CD8-positive, alpha-beta memory T cell (primary cell): Measurements from ENCODE around the gene TBCC. TPM values are rescaled to one million over a fixed set of nuclear protein-coding genes. Genes with fewer than 3 reads are reported as not detected.
"Not testable (repeated sequence)": the region's sequence is repeated elsewhere in the genome, so short reads cannot be mapped to it uniquely, and the experiment has no call there.

ENCODE experiments used
- CTCF ChIA-PET: fragments of 350-600 bp; sonication (Branson Sonifier 250); formaldehyde crosslinking; loops from one replicate; lab custom pipeline; 2021; ENCODE audit warnings: antibody characterized with exemption; lab: Charles Lee
- POLR2A ChIA-PET: fragments of 350-600 bp; sonication (Branson Sonifier 250); formaldehyde crosslinking; loops from one replicate; lab custom pipeline; 2021; ENCODE audit warnings: antibody characterized with exemption; lab: Charles Lee
- DNase-seq, 5 donors: peaks; one replicate each; pipeline versions ENCODE4 v3.0.0 to v3.0.0-alpha.2; 2020 to 2022; ENCODE audit warnings: mixed read lengths in 1 of 5
- H3K27ac ChIP-seq: one replicate; pipeline ENCODE4 v1.7.0; 2013; ENCODE audit warnings: low read depth, mild to moderate bottlenecking, low read length, moderate library complexity
- H3K27me3 ChIP-seq: 2 replicates; pipeline ENCODE4 v1.7.0; 2013; ENCODE audit warnings: low read length, mild to moderate bottlenecking; ENCODE audit not compliant: insufficient read depth, poor library complexity, severe bottlenecking
- H3K36me3 ChIP-seq: 2 replicates; pipeline ENCODE4 v1.7.0; 2013; ENCODE audit warnings: mild to moderate bottlenecking, low read length, moderate library complexity; ENCODE audit not compliant: insufficient read depth
- H3K4me1 ChIP-seq: 2 replicates; pipeline ENCODE4 v1.7.0; 2013; ENCODE audit warnings: mild to moderate bottlenecking, low read length, moderate library complexity; ENCODE audit not compliant: insufficient read depth
- H3K4me3 ChIP-seq: 2 replicates; pipeline ENCODE4 v1.7.0; 2013; ENCODE audit warnings: mild to moderate bottlenecking, low read length
- H3K9me3 ChIP-seq: 2 replicates; pipeline ENCODE4 v1.7.0; 2013; ENCODE audit warnings: mild to moderate bottlenecking, low read length
- H3K27ac Mint-ChIP-seq, 8 donors: one replicate each; pipeline ENCODE4 v1.8.0; 2020 to 2021; ENCODE audit warnings: mixed read lengths in 8 of 8, mild to moderate bottlenecking in 6 of 8, inconsistent platforms in 3 of 8, moderate library complexity in 3 of 8
- H3K27me3 Mint-ChIP-seq, 2 donors: one replicate each; pipeline ENCODE4 v1.8.0; 2020 to 2021; ENCODE audit warnings: mixed read lengths in 2 of 2, mild to moderate bottlenecking in 1 of 2, moderate library complexity in 1 of 2
- H3K36me3 Mint-ChIP-seq, 3 donors: one replicate each; pipeline ENCODE4 v1.8.0; 2020 to 2021; ENCODE audit warnings: mixed read lengths in 3 of 3, inconsistent platforms in 1 of 3, mild to moderate bottlenecking in 1 of 3
- H3K4me1 Mint-ChIP-seq, 3 donors: one replicate each; pipeline ENCODE4 v1.8.0; 2020 to 2021; ENCODE audit warnings: mixed read lengths in 3 of 3, inconsistent platforms in 1 of 3, mild to moderate bottlenecking in 1 of 3
- H3K4me3 Mint-ChIP-seq, 7 donors: one replicate each; pipeline ENCODE4 v1.8.0; 2020 to 2021; ENCODE audit warnings: mixed read lengths in 7 of 7, mild to moderate bottlenecking in 6 of 7, moderate library complexity in 4 of 7, inconsistent platforms in 2 of 7
- H3K9me3 Mint-ChIP-seq, 5 donors: one replicate each; pipeline ENCODE4 v1.8.0; 2020 to 2022; ENCODE audit warnings: mixed read lengths in 5 of 5, mild to moderate bottlenecking in 3 of 5, moderate library complexity in 2 of 5, inconsistent platforms in 1 of 5
- polyA plus RNA-seq: library from polyadenylated mRNA; unstranded; fragments of 300-500 nt; fragmentation: Illumina TruSeq; gene quantifications from one replicate; pipeline ENCODE4 v1.2.3, GENCODE V29; 2021
- total RNA-seq, 2 experiments: library from RNA; stranded (reverse); gene quantifications; one replicate each; pipeline ENCODE4 v1.2.3, GENCODE V29; 2021

The TBCC gene
- total and polyA plus RNA-seq, 3 experiments from 2014 or later, result 24.4 to 109 (median 26.4) TPM

DNA sequence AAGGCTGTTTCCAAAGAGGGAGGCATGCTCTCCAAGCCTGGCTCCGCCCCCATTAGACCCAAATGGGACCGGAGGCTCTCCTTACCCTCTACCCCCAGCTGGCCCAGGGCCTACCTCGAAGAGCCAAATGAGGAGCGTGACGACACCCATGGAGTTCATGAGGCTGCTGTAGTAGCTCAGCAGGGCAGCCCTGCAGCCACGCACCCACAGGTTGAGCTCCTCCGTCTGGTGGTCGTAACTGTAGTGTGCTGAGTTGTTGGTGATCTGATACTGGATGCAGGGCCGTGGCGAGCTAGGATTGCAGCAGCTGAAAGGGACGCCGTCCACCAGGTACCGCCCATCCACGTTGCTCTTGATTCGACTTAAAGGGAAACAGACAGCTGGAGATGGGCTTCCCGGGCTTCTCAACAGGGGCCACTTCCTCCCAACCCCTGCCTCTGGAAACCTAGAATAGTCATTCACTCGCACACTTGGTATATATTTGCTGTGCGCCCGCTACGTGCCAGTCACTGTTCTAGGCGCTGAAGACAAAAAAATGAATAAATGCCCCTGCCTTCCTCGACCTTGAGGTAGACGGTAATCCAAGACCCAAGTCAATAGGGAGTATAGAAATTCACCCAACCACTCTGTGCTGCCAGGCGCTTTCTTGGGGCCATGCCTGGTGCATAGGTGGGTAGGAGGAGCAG, 41.5 kb downstream of the TBCC start:
- no peak overlapping the region for H3K4me3 ChIP-seq
- no peak overlapping the region for H3K27ac ChIP-seq
- ChIA-PET POLR2A (interaction anchor here (0.6 kb wide), 1 partner anchor 79 kb away, joined by 4 read pairs; no protein-coding TSS in a partner anchor), CTCF (interaction anchor here (1.1 kb wide), 1 partner anchor 42 kb away, joined by 3 read pairs; no protein-coding TSS in a partner anchor)
- Mint-ChIP-seq H3K4me3 (no peak overlapping the region), H3K27me3 (peaks cover 0 to 5% of the 10 kb centered on the region in 2 donors), H3K36me3 (no peaks in the 10 kb centered on the region), H3K4me1 (no peaks in the 10 kb centered on the region), H3K27ac (no peak overlapping the region), H3K9me3 (no peaks in the 10 kb centered on the region)
- H3K36me3 ChIP-seq, result no peaks in the 10 kb centered on the region
- H3K9me3 ChIP-seq, result no peaks in the 10 kb centered on the region
- DNase-seq, result no peak
- no peaks in the 10 kb centered on the region for H3K27me3 ChIP-seq
- H3K4me1 ChIP-seq, result no peaks in the 10 kb centered on the region

DNA sequence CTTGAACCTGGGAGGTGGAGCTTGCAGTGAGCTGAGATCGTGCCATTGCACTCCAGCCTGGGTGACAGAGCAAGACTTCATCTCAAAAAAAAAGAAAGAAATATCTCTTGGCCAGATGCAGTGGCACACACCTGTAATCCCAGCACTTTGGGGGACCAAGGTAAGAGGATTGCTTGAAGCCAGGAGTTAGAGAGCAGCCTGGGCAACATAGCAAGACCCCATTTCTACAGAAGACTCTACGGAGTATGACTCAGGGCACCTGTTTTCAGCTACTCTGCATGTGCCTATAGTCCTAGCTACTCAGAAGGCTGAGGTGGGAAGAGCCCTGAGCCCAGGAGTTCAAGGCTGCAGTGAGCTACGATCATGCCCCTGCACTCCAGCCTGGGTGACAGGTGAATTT, 43.1 kb downstream of the TBCC start:
- CTCF ChIA-PET, H3K27ac Mint-ChIP-seq: not testable (repeated sequence)

DNA sequence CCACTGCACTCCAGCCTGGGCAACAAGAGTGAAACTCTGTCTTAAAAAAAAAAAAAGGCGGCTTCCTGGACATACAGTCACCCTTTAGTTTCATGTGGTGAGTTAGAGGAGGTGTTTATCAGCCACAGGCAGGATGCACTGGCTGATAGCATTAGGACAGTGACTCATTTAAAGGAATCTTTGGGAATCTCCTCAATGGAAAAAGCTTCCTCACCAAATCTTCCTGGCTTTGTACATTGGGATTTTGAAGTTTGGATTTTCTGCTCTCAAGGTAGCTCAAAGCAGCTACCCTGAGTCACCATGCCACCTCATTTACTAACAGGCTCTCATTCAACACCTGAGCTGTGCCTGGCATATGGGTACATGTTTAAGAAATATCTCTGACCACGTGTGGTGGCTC, 43.7 kb downstream of the TBCC start:
- Histone ChIP-seq H3K4me1 (no peaks in the 10 kb centered on the region), H3K27ac (no peak overlapping the region), H3K4me3 (no peak overlapping the region), H3K27me3 (no peaks in the 10 kb centered on the region), H3K9me3 (no peaks in the 10 kb centered on the region), H3K36me3 (no peaks in the 10 kb centered on the region)
- Mint-ChIP-seq H3K27ac (no peak overlapping the region), H3K27me3 (no peaks in the 10 kb centered on the region), H3K4me1 (no peaks in the 10 kb centered on the region), H3K36me3 (no peaks in the 10 kb centered on the region), H3K4me3 (no peak overlapping the region), H3K9me3 (no peaks in the 10 kb centered on the region)
- ChIA-PET POLR2A (interaction anchor here (0.7 kb wide), 1 partner anchor 17 kb away, joined by 5 read pairs; no protein-coding TSS in a partner anchor), CTCF (interaction anchor here (1.4 kb wide), 1 partner anchor 10 kb away, joined by 4 read pairs; no protein-coding TSS in a partner anchor)
- DNase-seq, result no peak

More for the DNA sequence above, 43.1 kb downstream of the TBCC start:
- H3K9me3 Mint-ChIP-seq, H3K4me3 Mint-ChIP-seq, H3K4me1 ChIP-seq, DNase-seq, H3K36me3 ChIP-seq, POLR2A ChIA-PET, H3K9me3 ChIP-seq, H3K27me3 Mint-ChIP-seq, H3K27ac ChIP-seq, H3K4me1 Mint-ChIP-seq, H3K36me3 Mint-ChIP-seq, H3K27me3 ChIP-seq, H3K4me3 ChIP-seq: not testable (repeated sequence)

DNA sequence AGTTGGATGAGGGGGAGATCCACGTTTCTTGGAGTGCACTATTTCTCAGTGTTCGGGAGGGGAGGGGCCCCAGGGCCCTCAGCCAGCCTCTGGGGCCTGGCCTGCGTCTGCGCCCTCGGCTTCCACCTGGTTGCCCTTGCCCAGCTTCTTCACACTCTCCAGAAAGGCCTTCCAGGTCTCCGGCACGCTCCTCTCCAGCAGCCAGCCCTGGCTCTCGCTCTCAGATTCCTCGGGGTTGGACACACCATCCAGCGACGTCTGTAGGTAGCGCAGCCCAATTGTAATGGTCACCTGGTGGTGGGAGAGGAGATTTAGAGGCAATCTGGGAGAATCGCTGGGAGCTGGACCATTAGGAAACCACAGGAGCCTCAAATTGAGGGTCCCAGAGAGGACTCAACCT, 47.7 kb downstream of the TBCC start:
- ChIA-PET CTCF (interaction anchor here (0.9 kb wide), 1 partner anchor 10 kb away, joined by 3 read pairs; no protein-coding TSS in a partner anchor), POLR2A (no interaction called here)
- H3K4me1 ChIP-seq, result peaks cover 11% of the 10 kb centered on the region
- no peaks in the 10 kb centered on the region for H3K36me3 ChIP-seq
- no peak for DNase-seq
- peaks cover 0 to 20% (median 0%) of the 10 kb centered on the region in 3 donors for H3K36me3 Mint-ChIP-seq
- no peaks in the 10 kb centered on the region for H3K27me3 Mint-ChIP-seq
- H3K4me1 Mint-ChIP-seq, result peaks cover 15 to 19% (median 19%) of the 10 kb centered on the region in 3 donors
- H3K9me3 Mint-ChIP-seq, result no peaks in the 10 kb centered on the region
- H3K27ac ChIP-seq, result no peak overlapping the region
- H3K4me3 ChIP-seq, result no peak overlapping the region
- no peak overlapping the region for H3K4me3 Mint-ChIP-seq
- H3K9me3 ChIP-seq, result no peaks in the 10 kb centered on the region
- H3K27me3 ChIP-seq, result no peaks in the 10 kb centered on the region
- H3K27ac Mint-ChIP-seq, result peak overlapping the region in 4 of 8 donors; percentile 36 to 80 (median 47)

DNA sequence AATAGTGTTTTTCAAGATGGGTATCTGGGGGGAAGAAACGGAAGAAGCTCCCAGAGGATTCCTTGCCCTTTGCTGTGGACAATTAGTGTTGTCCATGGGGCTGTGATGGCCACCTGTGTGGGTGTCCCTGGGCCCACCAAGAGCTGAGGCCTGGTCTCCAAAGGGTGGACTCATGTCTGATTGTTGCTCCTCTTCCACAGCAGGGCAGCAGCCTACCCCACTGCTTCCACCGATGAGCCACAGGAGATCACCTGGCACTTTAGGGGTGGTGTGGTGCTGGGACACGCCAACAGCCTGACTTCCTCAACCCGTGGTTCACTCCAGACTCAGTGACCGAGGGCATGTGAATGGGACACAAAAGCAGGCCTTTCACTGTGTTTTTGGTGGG, 48.6 kb downstream of the TBCC start:
- H3K4me1 Mint-ChIP-seq, result peaks cover 20 to 29% (median 28%) of the 10 kb centered on the region in 3 donors
- ChIA-PET CTCF (interaction anchor here (1.0 to 2.0 kb wide), 3 partner anchors 29 to 49 kb away, joined by 3 to 7 read pairs (median 3); no protein-coding TSS in a partner anchor), POLR2A (no interaction called here)
- H3K36me3 Mint-ChIP-seq, result peaks cover 0 to 30% (median 0%) of the 10 kb centered on the region in 3 donors
- no peak overlapping the region for H3K4me3 Mint-ChIP-seq
- no peaks in the 10 kb centered on the region for H3K27me3 ChIP-seq
- H3K9me3 Mint-ChIP-seq, result no peaks in the 10 kb centered on the region
- H3K36me3 ChIP-seq, result no peaks in the 10 kb centered on the region
- H3K4me3 ChIP-seq, result no peak overlapping the region
- no peak for DNase-seq
- peak overlapping the region in 2 of 8 donors; percentile 26 to 32 for H3K27ac Mint-ChIP-seq
- H3K27ac ChIP-seq, result no peak overlapping the region
- H3K27me3 Mint-ChIP-seq, result no peaks in the 10 kb centered on the region
- H3K4me1 ChIP-seq, result peaks cover 17% of the 10 kb centered on the region
- no peaks in the 10 kb centered on the region for H3K9me3 ChIP-seq

DNA sequence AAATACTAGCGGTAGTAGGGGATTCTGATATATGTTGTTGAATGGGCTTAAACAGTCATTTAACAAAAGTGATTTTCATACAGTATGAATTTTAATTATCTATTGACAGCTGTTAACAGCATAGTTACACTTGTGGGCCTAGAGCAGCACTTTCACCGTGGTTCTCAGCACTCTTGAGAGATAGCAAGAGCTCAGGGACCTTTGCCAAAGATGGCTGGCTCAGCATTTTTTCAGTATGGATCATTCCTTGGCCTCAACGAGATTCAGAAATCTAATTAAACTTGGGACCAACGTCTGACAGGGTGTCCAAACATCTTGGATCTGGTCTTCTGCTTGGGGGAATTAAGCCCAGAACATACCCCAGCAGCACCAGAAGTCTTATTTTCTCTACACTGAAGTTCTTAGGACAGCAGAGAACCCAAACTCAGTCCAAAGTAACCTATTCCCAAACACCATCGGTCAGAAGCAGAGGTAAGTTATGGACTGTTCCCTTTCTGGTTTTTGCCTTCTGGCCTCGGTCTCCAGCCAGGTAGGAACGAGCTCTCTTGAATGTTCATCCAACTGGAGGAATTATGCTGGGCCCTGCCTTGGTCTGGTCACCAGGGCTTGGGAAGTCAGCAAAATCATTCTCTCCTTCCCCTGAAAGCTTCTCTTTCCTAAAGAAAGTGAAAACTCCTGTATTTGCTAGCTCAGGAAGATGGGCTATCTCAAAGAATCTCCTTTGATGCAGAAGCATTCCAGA, 49.2 kb downstream of the TBCC start:
- POLR2A ChIA-PET, result no interaction called here
- no peaks in the 10 kb centered on the region for H3K27me3 Mint-ChIP-seq

DNA sequence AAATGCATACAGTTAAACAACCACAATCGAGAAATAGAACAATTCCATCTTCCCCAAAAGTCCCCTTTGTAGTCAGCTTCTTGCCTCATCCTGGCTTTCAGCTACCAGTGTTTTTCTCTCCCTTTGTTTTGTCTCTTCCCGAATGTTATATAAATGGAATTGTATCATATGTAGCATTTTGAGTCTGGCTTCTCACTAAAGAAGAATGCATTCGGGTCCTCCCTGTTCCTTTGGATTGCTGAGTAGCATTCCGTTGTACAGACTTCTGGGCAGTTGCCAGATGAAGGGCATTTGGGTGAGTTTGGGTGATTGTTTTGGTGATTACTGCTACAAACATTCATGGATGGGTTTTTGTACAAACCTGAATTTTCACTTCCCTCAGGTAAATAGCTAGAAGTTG, 51.3 kb downstream of the TBCC start:
- Mint-ChIP-seq H3K9me3 (no peaks in the 10 kb centered on the region), H3K27me3 (no peaks in the 10 kb centered on the region), H3K4me1 (peaks cover 20 to 38% (median 29%) of the 10 kb centered on the region in 3 donors), H3K4me3 (no peak overlapping the region), H3K36me3 (peaks cover 0 to 55% (median 8%) of the 10 kb centered on the region in 3 donors), H3K27ac (peak overlapping the region in 6 of 8 donors; percentile 30 to 99 (median 70))
- DNase-seq, result no peak
- Histone ChIP-seq H3K27me3 (no peaks in the 10 kb centered on the region), H3K27ac (no peak overlapping the region), H3K9me3 (no peaks in the 10 kb centered on the region), H3K4me3 (no peak overlapping the region), H3K36me3 (peaks cover 15% of the 10 kb centered on the region), H3K4me1 (peaks cover 17% of the 10 kb centered on the region)
- ChIA-PET CTCF (interaction anchor here (1.4 to 4.6 kb wide), 3 partner anchors 24 to 147 kb away, joined by 3 to 20 read pairs (median 4); no protein-coding TSS in a partner anchor), POLR2A (no interaction called here)

More for the DNA sequence above, 49.2 kb downstream of the TBCC start:
- no peak overlapping the region for H3K4me3 ChIP-seq
- DNase-seq, result no peak
- CTCF ChIA-PET, result interaction anchor here (1.0 to 2.0 kb wide), 4 partner anchors 29 to 50 kb away, joined by 3 to 7 read pairs (median 4); no protein-coding TSS in a partner anchor
- H3K4me1 Mint-ChIP-seq, result peaks cover 20 to 29% (median 29%) of the 10 kb centered on the region in 3 donors
- H3K9me3 ChIP-seq, result no peaks in the 10 kb centered on the region
- peaks cover 0 to 35% (median 0%) of the 10 kb centered on the region in 3 donors for H3K36me3 Mint-ChIP-seq
- no peaks in the 10 kb centered on the region for H3K36me3 ChIP-seq
- no peaks in the 10 kb centered on the region for H3K9me3 Mint-ChIP-seq
- no peak overlapping the region for H3K27ac ChIP-seq
- no peak overlapping the region for H3K4me3 Mint-ChIP-seq
- H3K27ac Mint-ChIP-seq, result peak overlapping the region in 2 of 8 donors; percentile 26 to 42
- H3K27me3 ChIP-seq, result no peaks in the 10 kb centered on the region
- peaks cover 17% of the 10 kb centered on the region for H3K4me1 ChIP-seq
